ENCODE data around the gene PADI2.

PADI2 gene

GRCh38 chr1:17020502-17020901 is 98.7 kb downstream of the PADI2 start:
- DNase-seq (ENCODE audit: low read depth in 2 of 2): no peak

DNA sequence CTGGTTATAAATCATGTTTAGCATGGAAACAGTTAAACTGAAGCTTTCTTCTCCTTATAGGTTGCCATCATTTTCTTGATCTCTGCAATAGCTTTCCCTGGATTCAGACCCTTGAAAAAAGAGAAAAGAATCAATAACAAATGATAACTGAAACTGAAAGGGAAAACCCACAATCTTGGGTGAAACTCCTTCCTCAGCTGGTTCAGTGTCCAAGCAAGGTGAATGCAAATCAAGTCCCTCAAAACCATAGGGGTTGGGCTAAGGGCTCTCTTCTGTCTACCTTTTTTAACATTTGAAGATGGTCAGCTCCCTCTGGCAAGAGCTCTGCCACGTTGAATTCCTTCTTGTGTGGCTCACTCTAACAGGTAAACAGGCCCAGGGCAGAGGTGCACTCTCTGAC is 100.4 kb downstream of the PADI2 start:
- no peak for DNase-seq (ENCODE audit: low read depth in 2 of 2)

GRCh38 chr1:17017435-17017834 is 101.8 kb downstream of the PADI2 start:
- DNase-seq (ENCODE audit: low read depth in 2 of 2): no peak

Measured in activated CD8-positive, alpha-beta memory T cell treated with anti-CD3 and anti-CD28 coated beads for 4 hours (primary cell).